Measurements from ENCODE around the gene NRGN. TPM values are rescaled to one million over a fixed set of nuclear protein-coding genes. Genes with fewer than 3 reads are reported as not detected.

NRGN gene
- total RNA-seq, 1 experiment from 2014 or later = 5.8 TPM

DNA sequence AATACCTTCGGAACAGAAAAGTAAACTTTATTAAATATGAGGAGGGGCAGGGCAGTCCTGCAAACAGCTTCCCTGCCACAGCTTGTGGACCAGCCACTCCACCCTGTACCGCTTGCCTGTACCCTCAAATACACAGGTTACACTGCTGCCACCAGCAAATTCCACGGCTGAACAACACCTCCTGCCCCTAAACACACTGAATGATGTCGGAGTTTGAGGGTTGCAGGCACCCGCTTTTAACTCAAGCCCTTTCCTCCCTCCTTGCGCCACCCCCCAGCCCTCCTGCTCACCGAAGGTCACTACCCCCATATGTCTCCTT lies 8.3 kb downstream of the NRGN start:
- Mint-ChIP-seq H3K36me3 (ENCODE audit: insufficient read depth, unreplicated experiment) (peaks cover 23% of the 10 kb centered on the region), H3K4me1 (ENCODE audit: low read depth, unreplicated experiment) (peaks cover 16% of the 10 kb centered on the region), H3K4me3 (ENCODE audit: low read depth, unreplicated experiment) (no peak overlapping the region), H3K27me3 (ENCODE audit: unreplicated experiment) (no peaks in the 10 kb centered on the region), H3K27ac (ENCODE audit: unreplicated experiment) (peak overlapping the region; percentile 33), H3K9me3 (ENCODE audit: low read depth, unreplicated experiment) (no peaks in the 10 kb centered on the region)
- DNase-seq = no peak
- TF ChIP-seq, protein P1, sequence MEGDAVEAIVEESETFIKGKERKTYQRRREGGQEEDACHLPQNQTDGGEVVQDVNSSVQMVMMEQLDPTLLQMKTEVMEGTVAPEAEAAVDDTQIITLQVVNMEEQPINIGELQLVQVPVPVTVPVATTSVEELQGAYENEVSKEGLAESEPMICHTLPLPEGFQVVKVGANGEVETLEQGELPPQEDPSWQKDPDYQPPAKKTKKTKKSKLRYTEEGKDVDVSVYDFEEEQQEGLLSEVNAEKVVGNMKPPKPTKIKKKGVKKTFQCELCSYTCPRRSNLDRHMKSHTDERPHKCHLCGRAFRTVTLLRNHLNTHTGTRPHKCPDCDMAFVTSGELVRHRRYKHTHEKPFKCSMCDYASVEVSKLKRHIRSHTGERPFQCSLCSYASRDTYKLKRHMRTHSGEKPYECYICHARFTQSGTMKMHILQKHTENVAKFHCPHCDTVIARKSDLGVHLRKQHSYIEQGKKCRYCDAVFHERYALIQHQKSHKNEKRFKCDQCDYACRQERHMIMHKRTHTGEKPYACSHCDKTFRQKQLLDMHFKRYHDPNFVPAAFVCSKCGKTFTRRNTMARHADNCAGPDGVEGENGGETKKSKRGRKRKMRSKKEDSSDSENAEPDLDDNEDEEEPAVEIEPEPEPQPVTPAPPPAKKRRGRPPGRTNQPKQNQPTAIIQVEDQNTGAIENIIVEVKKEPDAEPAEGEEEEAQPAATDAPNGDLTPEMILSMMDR (IDR thresholded peaks at IDR 0.05; ENCODE audit: unreplicated experiment) = no peak
- intact Hi-C loops (cut with micrococcal nuclease; ENCODE audit: unreplicated experiment) = no loop called here
- CTCF ChIA-PET = interaction anchor here (1.0 to 2.2 kb wide), 3 partner anchors 7 to 10 kb away, joined by 3 to 7 read pairs (median 6); partner anchors contain the start of gene NRGN
- BruUV-seq (replicated peaks) = no TSS peak

- no TSS peak for BruUV-seq (replicated peaks)
- TF ChIP-seq, protein P1 (IDR thresholded peaks at IDR 0.05; ENCODE audit: unreplicated experiment) = no peak
- no peak for DNase-seq
- intact Hi-C loops (cut with micrococcal nuclease; ENCODE audit: unreplicated experiment) = no loop called here
- peak overlapping the region; percentile 33 for H3K27ac Mint-ChIP-seq (ENCODE audit: unreplicated experiment)
- peaks cover 28% of the 10 kb centered on the region for H3K36me3 Mint-ChIP-seq (ENCODE audit: insufficient read depth, unreplicated experiment)
- peak overlapping the region; percentile 24 for H3K4me3 Mint-ChIP-seq (ENCODE audit: low read depth, unreplicated experiment)
- H3K4me1 Mint-ChIP-seq (ENCODE audit: low read depth, unreplicated experiment) = peaks cover 17% of the 10 kb centered on the region
- CTCF ChIA-PET = interaction anchor here (1.0 to 2.2 kb wide), 4 partner anchors 8 to 17 kb away, joined by 3 to 7 read pairs (median 4); partner anchors contain the start of gene NRGN
- no peaks in the 10 kb centered on the region for H3K9me3 Mint-ChIP-seq (ENCODE audit: low read depth, unreplicated experiment)
- H3K27me3 Mint-ChIP-seq (ENCODE audit: unreplicated experiment) = no peaks in the 10 kb centered on the region
Observed at GRCh38 chr11:124748481-124749343, 9.0 kb downstream of the NRGN start.

DNA sequence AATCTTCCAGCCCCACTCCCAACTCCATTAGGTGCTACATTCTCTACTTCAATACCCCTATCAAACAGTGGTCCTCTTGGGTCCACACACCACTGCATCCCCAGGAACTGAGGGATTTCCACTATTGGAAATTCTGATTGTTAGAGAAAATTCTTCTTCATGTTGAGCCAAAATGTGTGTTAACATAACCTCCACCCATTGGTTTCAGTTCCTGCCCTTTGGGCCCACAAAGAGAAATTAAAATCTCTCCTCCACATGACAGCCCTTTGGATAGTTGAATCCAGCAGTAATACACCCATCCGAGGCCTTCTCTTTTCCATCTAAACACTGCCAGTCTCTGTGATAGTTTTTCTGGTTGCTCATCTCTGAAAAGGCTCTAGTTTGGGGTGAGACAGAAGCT lies 10.2 kb downstream of the NRGN start:
- Mint-ChIP-seq H3K36me3 (ENCODE audit: insufficient read depth, unreplicated experiment) (peaks cover 29% of the 10 kb centered on the region), H3K27me3 (ENCODE audit: unreplicated experiment) (no peaks in the 10 kb centered on the region), H3K4me3 (ENCODE audit: low read depth, unreplicated experiment) (no peak overlapping the region), H3K4me1 (ENCODE audit: low read depth, unreplicated experiment) (peaks cover 29% of the 10 kb centered on the region), H3K27ac (ENCODE audit: unreplicated experiment) (no peak overlapping the region), H3K9me3 (ENCODE audit: low read depth, unreplicated experiment) (no peaks in the 10 kb centered on the region)
- intact Hi-C loops (cut with micrococcal nuclease; ENCODE audit: unreplicated experiment) = no loop called here
- BruUV-seq (replicated peaks) = no TSS peak
- TF ChIP-seq, protein P1 (IDR thresholded peaks at IDR 0.05; ENCODE audit: unreplicated experiment) = no peak
- CTCF ChIA-PET = interaction anchor here (0.6 to 2.2 kb wide), 2 partner anchors 9 to 126 kb away, joined by 7 read pairs; no protein-coding TSS in a partner anchor
- no peak for DNase-seq

- H3K27me3 Mint-ChIP-seq (ENCODE audit: unreplicated experiment) = no peaks in the 10 kb centered on the region
- intact Hi-C loops (cut with micrococcal nuclease; ENCODE audit: unreplicated experiment) = no loop called here
- CTCF ChIA-PET = no interaction called here
Observed at GRCh38 chr11:124751391-124751740, 11.6 kb downstream of the NRGN start.

More at GRCh38 chr11:124751391-124751740, 11.6 kb downstream of the NRGN start:
- no peak overlapping the region for H3K27ac Mint-ChIP-seq (ENCODE audit: unreplicated experiment)
- H3K4me1 Mint-ChIP-seq (ENCODE audit: low read depth, unreplicated experiment) = peaks cover 29% of the 10 kb centered on the region
- H3K9me3 Mint-ChIP-seq (ENCODE audit: low read depth, unreplicated experiment) = no peaks in the 10 kb centered on the region
- peaks cover 24% of the 10 kb centered on the region for H3K36me3 Mint-ChIP-seq (ENCODE audit: insufficient read depth, unreplicated experiment)
- H3K4me3 Mint-ChIP-seq (ENCODE audit: low read depth, unreplicated experiment) = no peak overlapping the region
- TF ChIP-seq, protein P1 (IDR thresholded peaks at IDR 0.05; ENCODE audit: unreplicated experiment) = no peak
- no TSS peak for BruUV-seq (replicated peaks)
- no peak for DNase-seq

All from Calu3 (cell line).